ENCODE results near the gene SERPIND1.

SERPIND1 gene

GRCh38 chr22:20793748-20794649 is 20.1 kb downstream of the SERPIND1 start:
- no peak for DNase-seq

DNA sequence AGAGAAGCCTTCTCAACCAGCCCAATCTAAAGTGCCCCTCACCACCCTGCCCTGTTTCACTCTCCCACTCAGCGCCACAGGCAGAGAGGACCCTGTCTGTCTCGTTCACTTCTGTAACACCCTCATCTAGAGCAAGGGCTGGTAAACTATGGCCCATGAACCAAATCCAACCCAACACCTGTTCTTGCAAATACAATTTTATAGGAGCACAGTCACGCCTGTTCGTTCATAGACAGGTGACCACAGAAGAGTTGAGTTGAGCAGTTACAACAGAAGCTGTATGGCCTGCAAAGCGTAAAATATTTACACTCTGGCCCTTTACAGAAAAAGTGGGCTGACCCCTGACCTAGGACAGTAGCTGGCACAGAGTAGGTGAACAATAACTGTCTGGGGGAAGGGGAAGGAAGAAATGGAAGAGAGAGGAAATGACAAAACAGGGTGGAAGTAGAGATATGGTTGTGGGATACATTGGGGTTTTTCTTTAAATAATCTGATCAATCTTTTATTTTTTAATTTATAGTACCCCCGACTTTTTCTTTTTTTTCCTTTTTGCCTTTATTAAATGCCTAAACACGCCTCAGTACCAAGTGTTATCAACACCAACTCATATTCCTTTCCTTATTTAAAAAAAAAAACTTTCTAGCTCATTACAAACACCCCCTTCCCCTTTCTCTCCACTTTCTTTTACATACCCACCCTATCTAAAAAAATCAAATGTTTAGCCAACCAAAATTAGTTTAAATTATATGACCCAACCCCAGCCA is 20.9 kb downstream of the SERPIND1 start:
- no peak for DNase-seq

DNA sequence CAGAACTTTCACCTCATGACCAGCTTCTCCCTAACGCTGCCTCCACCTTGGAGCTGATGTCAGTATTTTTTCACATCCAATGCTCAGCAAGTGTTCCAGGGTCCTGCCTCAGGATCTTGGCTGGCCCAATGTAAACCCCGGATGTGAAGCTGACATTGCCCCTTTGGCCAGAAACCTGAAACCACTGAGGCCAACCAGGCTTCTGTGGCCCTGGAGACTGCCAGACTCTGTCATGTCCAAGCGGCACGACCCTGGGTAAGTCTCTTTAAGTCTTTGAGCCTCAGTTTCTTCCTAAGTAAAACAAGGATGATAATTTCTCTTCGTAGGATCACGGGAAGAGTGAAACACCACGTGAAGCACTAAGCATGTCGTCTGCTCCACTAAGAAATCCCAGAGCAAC is 22.8 kb downstream of the SERPIND1 start:
- no peak for DNase-seq

- no peak for DNase-seq
Measured at GRCh38 chr22:20798218-20798617, 24.3 kb downstream of the SERPIND1 start.

GRCh38 chr22:20798974-20799373 is 25.1 kb downstream of the SERPIND1 start:
- no peak for DNase-seq

DNA sequence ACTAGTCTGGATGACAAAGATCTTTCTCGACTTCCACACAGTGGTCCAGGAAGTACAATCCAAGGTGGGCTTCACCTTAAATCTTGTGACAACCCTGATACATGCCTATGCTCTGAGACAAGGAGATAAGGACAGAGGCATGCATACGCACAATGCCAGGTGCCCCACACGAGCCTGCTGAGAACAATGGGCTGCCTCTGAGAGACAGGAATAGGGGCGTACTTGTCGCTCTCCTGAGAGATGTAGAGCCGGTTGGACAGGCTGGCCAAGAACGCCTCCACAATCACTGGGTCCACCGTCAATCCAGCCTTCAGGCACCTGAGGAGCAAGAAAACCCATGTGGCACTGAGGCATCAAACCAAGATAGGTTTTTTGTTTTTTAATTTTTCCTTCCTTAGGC is 25.5 kb downstream of the SERPIND1 start:
- DNase-seq = no peak

DNA sequence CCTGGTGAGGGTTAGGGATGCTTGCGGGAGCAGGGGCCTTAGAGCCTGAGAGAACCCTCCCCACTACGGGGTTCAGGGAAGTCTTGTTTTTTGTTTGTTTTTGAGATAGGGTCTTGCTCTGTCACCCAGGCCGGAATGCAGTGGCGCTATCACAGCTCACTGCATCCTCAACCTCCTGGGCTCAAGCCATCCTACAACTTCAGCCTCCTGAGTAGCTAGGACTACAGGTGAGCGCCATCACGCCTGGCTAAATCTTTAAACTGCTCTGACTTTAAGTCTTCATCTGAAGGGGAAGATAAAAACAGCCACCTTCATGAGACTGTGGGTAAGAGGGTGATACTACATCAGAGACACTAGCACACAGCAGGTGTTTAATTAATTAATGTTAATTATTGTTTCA is 28.5 kb downstream of the SERPIND1 start:
- DNase-seq = no peak

GRCh38 chr22:20802922-20803553 is 29.1 kb downstream of the SERPIND1 start:
- no peak for DNase-seq

DNA sequence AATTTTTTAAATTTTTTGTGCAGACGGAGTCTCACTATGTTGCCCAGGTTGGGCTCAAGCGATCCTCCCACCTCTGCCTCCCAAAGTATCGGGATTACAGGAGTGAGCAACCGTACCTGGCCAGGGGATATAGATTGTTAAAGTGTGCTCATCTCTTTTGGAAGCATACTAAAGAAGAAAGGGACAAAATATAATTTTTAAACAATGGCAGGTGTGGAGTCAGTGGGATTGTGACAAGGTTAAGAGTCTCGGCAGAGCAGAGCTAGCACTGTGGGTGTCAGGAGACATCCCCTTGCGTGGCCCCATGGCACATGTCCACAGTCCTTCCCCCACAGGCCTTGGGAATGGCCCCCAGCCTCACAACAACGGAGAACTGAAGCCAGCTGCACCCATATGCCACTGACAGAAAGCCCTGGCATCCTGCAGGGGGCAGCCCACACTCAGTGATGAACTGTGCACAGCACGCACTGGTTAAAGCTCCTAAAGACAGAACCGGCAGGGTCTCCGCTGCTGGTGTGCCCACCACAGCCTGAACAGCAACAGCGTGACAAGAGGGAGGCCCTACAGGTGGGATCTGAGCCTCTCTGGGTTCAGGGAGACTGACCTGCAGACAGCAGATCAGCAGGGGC is 29.9 kb downstream of the SERPIND1 start:
- DNase-seq = peak; percentile 34

GRCh38 chr22:20804650-20805049 is 30.7 kb downstream of the SERPIND1 start:
- DNase-seq = no peak

DNA sequence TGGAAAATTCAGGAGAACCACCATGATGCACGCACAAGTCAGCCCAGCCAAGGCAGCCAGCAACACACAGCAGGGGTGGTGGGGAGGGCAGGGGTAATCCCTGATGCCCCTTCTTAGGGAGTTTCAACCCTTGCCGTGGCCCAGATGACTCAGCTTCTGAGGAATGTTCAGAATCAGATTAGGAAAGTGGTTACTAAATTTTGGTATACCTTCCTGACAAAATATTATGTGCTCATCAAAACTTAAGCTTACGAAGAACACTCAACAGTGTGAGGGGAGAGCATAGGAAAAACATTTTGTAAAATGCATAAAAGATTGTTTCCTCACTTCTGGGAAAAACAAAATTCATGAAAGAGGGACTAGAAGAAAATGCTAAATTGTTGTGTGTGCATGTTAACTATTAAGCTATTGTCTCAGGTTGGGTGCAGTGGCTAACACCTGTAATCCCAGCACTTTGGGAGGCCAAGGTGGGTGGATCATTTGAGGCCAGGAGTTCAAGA is 32.1 kb downstream of the SERPIND1 start:
- no peak for DNase-seq

DNA sequence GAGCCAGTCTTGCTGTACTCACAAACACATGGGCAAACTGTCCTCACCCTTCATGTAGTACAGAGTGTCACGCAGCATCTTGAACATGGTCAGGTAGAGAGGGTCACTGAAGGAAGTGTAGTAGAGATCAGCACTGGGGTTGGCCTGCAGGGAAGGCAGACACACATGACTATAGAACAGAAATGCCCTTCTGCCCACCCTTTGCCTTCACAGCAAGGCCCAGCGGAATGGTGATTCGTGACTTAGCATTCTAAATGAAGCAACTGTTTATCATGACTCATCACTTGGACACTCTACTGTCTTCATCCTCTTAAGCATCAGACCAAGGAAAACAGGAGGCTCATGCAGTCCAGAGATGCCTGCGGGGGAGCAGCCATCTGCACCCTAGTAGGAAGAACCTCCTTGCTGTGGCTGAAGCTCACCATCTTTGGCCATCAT is 33.4 kb downstream of the SERPIND1 start:
- no peak for DNase-seq

DNA sequence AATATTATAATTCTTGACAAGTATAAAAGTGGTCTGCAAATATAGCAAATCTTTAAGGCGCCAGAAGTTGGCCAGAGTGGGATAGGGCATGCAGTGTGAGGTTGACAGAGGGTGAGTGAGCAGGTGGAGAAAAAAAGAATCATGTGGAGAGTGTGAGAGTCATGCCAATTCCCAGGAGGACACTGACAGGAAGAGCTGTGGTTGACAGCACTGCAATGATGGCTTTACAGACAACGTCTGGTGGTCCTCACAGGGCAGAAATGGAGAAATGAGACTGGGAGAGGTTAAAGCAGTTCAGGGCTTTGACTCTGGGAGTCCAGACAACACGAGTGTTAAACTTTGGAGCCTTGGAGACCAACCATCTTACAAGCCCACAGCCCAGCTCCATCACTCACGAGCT is 34.9 kb downstream of the SERPIND1 start:
- no peak for DNase-seq

GRCh38 chr22:20809538-20810185 is 35.7 kb downstream of the SERPIND1 start:
- DNase-seq = no peak

GRCh38 chr22:20810645-20811044 is 36.7 kb downstream of the SERPIND1 start:
- DNase-seq = no peak

GRCh38 chr22:20811171-20811570 is 37.3 kb downstream of the SERPIND1 start:
- DNase-seq = no peak

DNA sequence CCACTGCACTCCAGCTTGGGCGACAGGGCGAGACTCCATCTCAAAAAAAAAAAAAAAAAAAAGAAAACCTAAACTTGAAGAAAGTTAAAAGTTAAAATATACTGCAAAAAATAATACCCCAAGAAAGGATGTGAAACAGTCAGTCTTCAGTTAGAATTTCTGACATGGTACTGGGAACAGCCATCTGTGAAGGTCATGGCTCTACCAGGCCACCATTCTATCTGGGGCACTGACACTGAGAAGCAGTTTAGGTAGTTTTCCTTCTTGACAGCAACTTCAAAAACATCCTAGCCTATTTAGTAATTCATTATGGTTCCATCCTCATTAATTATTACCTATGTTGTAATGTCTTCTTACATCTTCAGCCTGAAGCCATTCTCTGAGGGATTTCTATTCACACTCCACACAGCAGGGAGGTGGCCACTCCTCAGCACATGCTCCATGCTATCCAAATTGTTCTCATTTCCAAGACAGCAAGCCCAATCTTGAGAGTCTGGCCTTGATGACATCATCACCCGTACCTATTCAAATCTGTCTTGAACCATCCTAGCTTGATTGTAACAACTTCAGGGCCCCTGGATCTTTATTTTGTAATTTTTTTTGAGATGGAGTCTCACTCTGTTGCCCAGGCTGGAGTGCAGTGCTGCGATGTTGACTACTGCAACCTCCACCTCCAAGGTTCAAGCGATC is 38.2 kb downstream of the SERPIND1 start:
- no peak for DNase-seq

GRCh38 chr22:20813056-20813455 is 39.1 kb downstream of the SERPIND1 start:
- no peak for DNase-seq

- no peak for DNase-seq
Measured at GRCh38 chr22:20814221-20814808, 40.4 kb downstream of the SERPIND1 start.

- no peak for DNase-seq
Measured at GRCh38 chr22:20815477-20816050, 41.7 kb downstream of the SERPIND1 start.

DNA sequence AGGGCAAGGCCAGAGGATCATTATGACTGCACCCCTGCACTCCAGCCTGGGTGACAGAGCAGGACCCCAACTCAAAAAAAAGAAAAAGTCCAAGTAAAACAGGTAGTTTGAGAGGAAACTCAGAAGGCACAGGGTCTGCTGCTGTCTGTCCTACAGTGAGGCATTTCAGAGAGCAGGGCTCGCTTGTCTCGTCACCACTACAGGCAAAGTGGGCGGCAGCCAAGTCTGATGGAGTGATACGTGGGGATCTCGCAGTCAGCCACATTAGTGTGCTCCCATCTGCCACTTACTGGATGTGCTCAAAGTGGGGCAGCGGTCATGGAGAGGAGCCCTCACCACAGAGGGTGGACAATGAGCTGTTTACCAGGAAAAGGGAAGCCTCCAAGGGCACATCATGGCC is 42.6 kb downstream of the SERPIND1 start:
- no peak for DNase-seq

All from NCI-H2171 treated with DMSO at 0.1 percent for 48 hours (cell line).